T-cell (primary cell): Measurements from ENCODE around the gene DHX9. TPM values are rescaled to one million over a fixed set of nuclear protein-coding genes. Genes with fewer than 3 reads are reported as not detected.

ENCODE experiments used
- ATAC-seq, 4 experiments: fragments of 200-7000 bp in 3 of 4; fragments of 150-1000 bp in 1 of 4; cut with Tn5 transposase; replicated peaks in 1 of 4; 1 replicate in 3 of 4; 2 replicates in 1 of 4; pipeline ENCODE4 v1.10.0; 2021; ENCODE audit warnings: moderate library complexity in 3 of 4, mild to moderate bottlenecking in 2 of 4, moderate number of reproducible peaks in 1 of 4
- CTCF ChIA-PET, 2 donors: fragments of 300-600 bp; sonication (Branson Sonifier 250); formaldehyde crosslinking; loops; one replicate each; lab custom pipeline; 2022; ENCODE audit warnings: antibody characterized with exemption in 2 of 2; lab: Charles Lee
- POLR2A ChIA-PET, 2 donors: fragments of 300-600 bp; sonication (Branson Sonifier 250); formaldehyde crosslinking; loops; one replicate each; lab custom pipeline; 2022; ENCODE audit warnings: antibody characterized with exemption in 2 of 2; lab: Charles Lee
- DNase-seq, 35 experiments: peaks; one replicate each; pipeline versions ENCODE4 v3.0.0 to v3.0.0-alpha.2; 2013 to 2023
- H3K27ac ChIP-seq: one replicate; pipeline ENCODE4 v1.5.1; 2013; ENCODE audit warnings: low read length
- H3K27me3 ChIP-seq, 2 experiments: replicated peaks in 1 of 2; 1 replicate in 1 of 2; 2 replicates in 1 of 2; pipeline versions ENCODE4 v1.6.1 to v1.7.0; 2013; ENCODE audit warnings: low read length in 1 of 2, mixed read lengths in 1 of 2; ENCODE audit not compliant: control insufficient read depth in 2 of 2, insufficient read depth in 2 of 2; ENCODE audit errors: extremely low read depth in 1 of 2
- H3K36me3 ChIP-seq, 2 donors: 1 replicate in 1 of 2; 2 replicates in 1 of 2; pipeline versions ENCODE4 v1.6.1 to v1.7.0; 2013; ENCODE audit warnings: low read length in 1 of 2; ENCODE audit not compliant: control insufficient read depth in 2 of 2, insufficient read depth in 1 of 2; ENCODE audit errors: extremely low read depth in 1 of 2
- H3K4me1 ChIP-seq, 2 experiments: 1 replicate in 1 of 2; 2 replicates in 1 of 2; pipeline versions ENCODE4 v1.6.1 to v1.7.0; 2013; ENCODE audit warnings: low read length in 2 of 2, mixed read lengths in 1 of 2; ENCODE audit not compliant: insufficient read depth in 2 of 2, control insufficient read depth in 1 of 2; ENCODE audit errors: extremely low read depth in 1 of 2
- H3K4me3 ChIP-seq, 2 donors: 1 replicate in 1 of 2; 2 replicates in 1 of 2; pipeline versions ENCODE4 v1.5.1 to v1.7.0; 2013; ENCODE audit warnings: mild to moderate bottlenecking in 2 of 2, low read length in 1 of 2, moderate library complexity in 1 of 2; ENCODE audit not compliant: control insufficient read depth in 1 of 2; ENCODE audit errors: extremely low read depth in 1 of 2
- H3K9me3 ChIP-seq: 2 replicates; pipeline ENCODE4 v1.7.0; 2013
- H3K27ac Mint-ChIP-seq, 2 donors: one replicate each; pipeline ENCODE4 v1.8.0; 2020 to 2021; ENCODE audit warnings: mild to moderate bottlenecking in 2 of 2, mixed read lengths in 2 of 2
- H3K27me3 Mint-ChIP-seq, 2 donors: one replicate each; pipeline ENCODE4 v1.8.0; 2021 to 2022; ENCODE audit warnings: mixed read lengths in 2 of 2
- H3K36me3 Mint-ChIP-seq: one replicate; pipeline ENCODE4 v1.8.0; 2021; ENCODE audit warnings: mixed read lengths
- H3K4me1 Mint-ChIP-seq, 3 donors: one replicate each; pipeline ENCODE4 v1.8.0; 2020 to 2022; ENCODE audit warnings: mixed read lengths in 3 of 3, mild to moderate bottlenecking in 1 of 3
- H3K4me3 Mint-ChIP-seq, 3 donors: one replicate each; pipeline ENCODE4 v1.8.0; 2020 to 2022; ENCODE audit warnings: mild to moderate bottlenecking in 3 of 3, mixed read lengths in 3 of 3, moderate library complexity in 3 of 3
- H3K9me3 Mint-ChIP-seq, 3 donors: one replicate each; pipeline ENCODE4 v1.8.0; 2020 to 2022; ENCODE audit warnings: mixed read lengths in 3 of 3
- WGBS: methylation state at CpG from one replicate; pipeline ENCODE4 v1.1.5; 2013; ENCODE audit warnings: missing lambda C conversion rate; ENCODE audit not compliant: insufficient coverage; 5-methylcytosine and 5-hydroxymethylcytosine counted together
- total RNA-seq, 35 experiments: library from RNA in 6 of 35; stranded (reverse) in 6 of 35; fragments of 120-200 nt in 1 of 35; gene quantifications; one replicate each; pipeline versions ENCODE4 v1.2.1 to v1.2.4 and lab custom pipeline; 2013 to 2026

The DHX9 gene
- total RNA-seq, 5 donors from 2014 or later (not counting 1 experiment from before 2014, with no cell fraction given) = 180 to 264 (median 193) TPM

DNA sequence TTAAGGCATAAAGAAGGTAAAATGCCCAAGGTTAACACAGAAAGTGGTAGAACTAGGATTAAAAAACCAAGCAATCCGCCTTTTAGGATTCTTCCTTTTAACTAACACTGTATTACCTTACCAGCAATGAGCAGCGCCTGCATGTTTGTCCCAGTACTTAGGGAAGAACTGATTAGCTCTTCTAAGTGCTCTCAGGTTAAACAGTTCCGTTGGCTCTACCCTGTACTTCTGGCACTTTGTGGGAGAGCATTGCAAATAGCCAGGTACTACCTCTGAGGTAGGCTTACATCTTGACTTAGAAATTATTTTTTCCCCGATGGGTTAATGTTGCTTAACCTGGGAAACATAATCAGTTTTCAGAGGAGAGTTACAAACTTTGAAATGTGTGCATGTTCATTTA lies 21.5 kb downstream of the DHX9 start:
- Histone ChIP-seq H3K4me3 (no peak overlapping the region), H3K27me3 (no peaks in the 10 kb centered on the region), H3K9me3 (no peaks in the 10 kb centered on the region), H3K36me3 (peaks cover 5 to 97% of the 10 kb centered on the region in 2 donors), H3K27ac (no peak overlapping the region), H3K4me1 (no peaks in the 10 kb centered on the region)
- no peaks in the 10 kb centered on the region for H3K27me3 Mint-ChIP-seq
- ATAC-seq (no peak), DNase-seq (no peak)
- no peak overlapping the region for H3K4me3 Mint-ChIP-seq
- H3K4me1 Mint-ChIP-seq = peaks cover 10 to 23% (median 13%) of the 10 kb centered on the region in 3 donors
- ChIA-PET POLR2A (interaction anchor here in 1 of 2 donors (0.8 to 1.0 kb wide), 2 partner anchors 20 to 25 kb away, joined by 3 to 10 read pairs; no protein-coding TSS in a partner anchor), CTCF (no interaction called here)
- peak overlapping the region in 1 of 2 donors; percentile 11 for H3K27ac Mint-ChIP-seq
- 100% methylated on average over 1 of the region's 4 CpGs for WGBS
- no peaks in the 10 kb centered on the region for H3K9me3 Mint-ChIP-seq
- peaks cover 68% of the 10 kb centered on the region for H3K36me3 Mint-ChIP-seq

DNA sequence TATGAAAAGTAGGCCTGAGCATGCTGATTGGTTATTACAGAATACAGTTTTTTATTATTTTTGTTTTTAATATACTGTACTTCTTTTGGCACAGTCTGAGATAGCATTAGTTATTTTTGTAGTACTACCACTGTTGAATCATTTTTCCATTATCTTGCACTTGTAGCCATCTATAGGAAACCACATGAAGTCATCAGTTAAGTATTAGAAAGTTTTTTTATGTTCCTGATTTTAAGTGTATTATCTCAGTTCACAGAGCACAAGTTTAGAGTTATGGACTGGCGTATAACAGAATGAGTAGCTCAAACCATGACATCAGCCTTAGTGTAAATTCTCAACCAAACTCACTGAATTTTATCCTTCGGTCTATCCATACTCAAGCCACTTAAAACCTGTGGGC lies 22.8 kb downstream of the DHX9 start:
- Histone ChIP-seq H3K4me1 (no peaks in the 10 kb centered on the region), H3K4me3 (no peak overlapping the region), H3K9me3 (no peaks in the 10 kb centered on the region), H3K27ac (no peak overlapping the region), H3K36me3 (peaks cover under 1 to 94% of the 10 kb centered on the region in 2 donors), H3K27me3 (no peaks in the 10 kb centered on the region)
- H3K9me3 Mint-ChIP-seq = no peaks in the 10 kb centered on the region
- H3K27ac Mint-ChIP-seq = no peak overlapping the region
- no peaks in the 10 kb centered on the region for H3K27me3 Mint-ChIP-seq
- no CpG with 5 or more reads among the region's 2 CpGs for WGBS
- ATAC-seq (no peak), DNase-seq (no peak)
- POLR2A ChIA-PET = interaction anchor here (0.6 to 0.9 kb wide), 2 partner anchors 15 to 824 kb away, joined by 3 to 4 read pairs; no protein-coding TSS in a partner anchor
- H3K36me3 Mint-ChIP-seq = peaks cover 75% of the 10 kb centered on the region
- no peak overlapping the region for H3K4me3 Mint-ChIP-seq
- CTCF ChIA-PET = no interaction called here
- peaks cover 10 to 26% (median 15%) of the 10 kb centered on the region in 3 donors for H3K4me1 Mint-ChIP-seq

DNA sequence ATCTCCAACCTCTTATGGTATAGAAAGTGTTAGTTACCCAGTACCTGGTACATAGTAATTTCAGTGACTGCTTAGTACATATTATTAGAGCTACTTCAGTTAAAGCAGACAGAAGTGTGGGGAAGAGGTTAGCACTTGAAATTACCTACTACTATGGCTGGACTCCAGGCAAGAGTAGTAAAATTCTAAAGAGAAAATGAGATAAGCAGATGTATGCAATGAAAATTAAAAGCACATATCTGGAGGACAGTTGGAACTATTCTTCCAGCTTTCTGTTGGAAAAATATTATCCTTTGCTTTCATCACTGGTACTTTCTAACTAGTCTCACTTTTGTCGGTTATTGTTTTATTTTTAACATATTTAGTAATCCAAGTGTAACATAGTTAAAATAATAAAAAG lies 23.7 kb downstream of the DHX9 start:
- H3K36me3 Mint-ChIP-seq = peaks cover 73% of the 10 kb centered on the region
- H3K9me3 Mint-ChIP-seq = no peaks in the 10 kb centered on the region
- Histone ChIP-seq H3K9me3 (no peaks in the 10 kb centered on the region), H3K27me3 (no peaks in the 10 kb centered on the region), H3K27ac (no peak overlapping the region), H3K36me3 (peaks cover 0 to 95% of the 10 kb centered on the region in 2 donors), H3K4me1 (no peaks in the 10 kb centered on the region), H3K4me3 (no peak overlapping the region)
- no peak overlapping the region for H3K27ac Mint-ChIP-seq
- peaks cover 10 to 26% (median 15%) of the 10 kb centered on the region in 3 donors for H3K4me1 Mint-ChIP-seq
- no peak overlapping the region for H3K4me3 Mint-ChIP-seq
- DNase-seq (no peak), ATAC-seq (no peak)
- ChIA-PET CTCF (no interaction called here), POLR2A (interaction anchor here in 1 of 2 donors (1.0 kb wide), 1 partner anchor 16 kb away, joined by 3 read pairs; no protein-coding TSS in a partner anchor)
- H3K27me3 Mint-ChIP-seq = no peaks in the 10 kb centered on the region
- WGBS = no CpG with 5 or more reads among the region's 1 CpG

DNA sequence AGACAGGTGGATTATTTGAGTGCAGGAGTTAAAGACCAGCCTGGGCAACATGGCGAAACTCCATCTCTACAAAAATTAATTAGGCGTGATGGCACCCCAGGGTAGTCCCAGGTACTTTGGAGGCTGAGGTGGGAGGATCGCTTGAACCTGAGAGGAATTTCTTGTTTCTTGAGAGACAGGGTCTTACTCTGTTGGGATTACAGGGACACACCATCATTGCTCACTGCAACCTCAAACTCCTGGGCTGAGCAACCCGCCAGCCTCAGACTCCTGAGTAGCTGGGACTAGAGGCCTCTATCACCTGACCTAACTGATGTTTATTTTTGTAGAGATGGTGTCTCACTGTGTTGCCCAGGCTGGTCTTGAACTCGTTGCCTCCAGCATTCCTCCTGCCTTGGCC lies 24.8 kb downstream of the DHX9 start:
- Mint-ChIP-seq H3K4me1 (peaks cover 10 to 22% (median 15%) of the 10 kb centered on the region in 3 donors), H3K9me3 (no peaks in the 10 kb centered on the region), H3K4me3 (no peak overlapping the region), H3K36me3 (peaks cover 65% of the 10 kb centered on the region), H3K27ac (no peak overlapping the region), H3K27me3 (no peaks in the 10 kb centered on the region)
- 100% methylated on average over 1 of the region's 5 CpGs for WGBS
- Histone ChIP-seq H3K36me3 (peaks cover 0 to 94% of the 10 kb centered on the region in 2 donors), H3K4me3 (no peak overlapping the region), H3K27ac (no peak overlapping the region), H3K9me3 (no peaks in the 10 kb centered on the region), H3K27me3 (no peaks in the 10 kb centered on the region), H3K4me1 (no peaks in the 10 kb centered on the region)
- no peak for DNase-seq
- ChIA-PET CTCF (no interaction called here), POLR2A (interaction anchor here in 1 of 2 donors (1.0 kb wide), 1 partner anchor 9 kb away, joined by 3 read pairs; no protein-coding TSS in a partner anchor)
- peak in 1 of 4 experiments; percentile 16 for ATAC-seq

DNA sequence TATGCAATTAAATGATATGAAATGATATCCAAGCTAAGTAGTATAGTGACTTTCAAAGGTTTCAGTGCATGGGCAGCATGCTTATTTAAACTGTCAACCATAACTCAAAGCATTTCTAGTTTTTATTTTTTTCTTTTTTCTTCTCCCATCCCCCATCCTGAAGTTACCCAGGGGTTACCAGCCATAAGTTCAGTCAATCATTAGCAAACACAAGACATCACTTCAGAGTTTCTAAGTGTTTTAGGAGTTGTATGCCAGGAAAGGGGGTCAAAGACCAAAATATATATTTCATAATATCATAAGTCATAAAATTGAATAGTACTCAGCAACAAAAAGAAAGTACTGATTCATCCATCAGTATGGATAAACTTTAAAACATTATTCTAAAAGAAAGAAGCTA lies 28.7 kb downstream of the DHX9 start:
- Mint-ChIP-seq H3K4me3 (no peak overlapping the region), H3K4me1 (peaks cover 4 to 13% (median 11%) of the 10 kb centered on the region in 3 donors), H3K27me3 (no peaks in the 10 kb centered on the region), H3K9me3 (no peaks in the 10 kb centered on the region), H3K27ac (no peak overlapping the region), H3K36me3 (peaks cover 66% of the 10 kb centered on the region)
- no peaks in the 10 kb centered on the region for H3K27me3 ChIP-seq
- H3K36me3 ChIP-seq = peaks cover 0 to 86% of the 10 kb centered on the region in 2 donors
- POLR2A ChIA-PET = interaction anchor here (0.6 kb wide), 2 partner anchors 15 to 1846 kb away, joined by 4 to 5 read pairs; no protein-coding TSS in a partner anchor
- CTCF ChIA-PET = no interaction called here
- H3K4me3 ChIP-seq = no peak overlapping the region
- no peaks in the 10 kb centered on the region for H3K4me1 ChIP-seq
- no peak overlapping the region for H3K27ac ChIP-seq
- DNase-seq (no peak), ATAC-seq (no peak)
- no peaks in the 10 kb centered on the region for H3K9me3 ChIP-seq

DNA sequence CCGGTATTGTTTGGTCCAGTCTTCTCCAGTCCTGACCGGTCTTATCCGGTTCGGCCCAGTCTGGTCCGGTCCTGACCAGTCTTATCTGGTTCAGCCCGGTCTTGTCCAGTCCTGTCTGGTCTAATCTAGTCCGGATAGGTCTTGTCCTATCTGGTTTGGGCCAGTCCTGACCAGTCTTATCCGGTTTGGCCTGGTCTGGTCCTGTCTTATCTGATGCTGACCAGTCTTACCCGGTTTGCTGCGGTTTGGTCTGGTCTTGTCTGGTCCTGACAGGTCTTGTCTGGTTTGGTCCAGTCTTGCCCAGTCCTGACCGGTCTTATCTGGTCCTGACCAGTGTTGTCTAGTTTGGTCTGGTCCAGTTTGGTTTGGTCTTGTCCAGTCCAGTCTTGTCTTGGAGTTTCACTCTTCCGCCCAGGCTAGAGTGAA lies 30.1 kb downstream of the DHX9 start:
- no peak overlapping the region for H3K4me3 ChIP-seq
- H3K27ac Mint-ChIP-seq = peak overlapping the region in 1 of 2 donors; percentile 23
- H3K9me3 ChIP-seq = no peaks in the 10 kb centered on the region
- WGBS = 98% methylated on average over 12 of the region's 12 CpGs
- no peaks in the 10 kb centered on the region for H3K27me3 Mint-ChIP-seq
- peaks cover 0 to 87% of the 10 kb centered on the region in 2 donors for H3K36me3 ChIP-seq
- H3K4me1 Mint-ChIP-seq = peaks cover 8 to 22% (median 13%) of the 10 kb centered on the region in 3 donors
- DNase-seq (peak in 1 of 35 experiments; percentile 15), ATAC-seq (peak in 1 of 4 experiments; percentile 21)
- CTCF ChIA-PET = no interaction called here
- H3K4me1 ChIP-seq = no peaks in the 10 kb centered on the region
- H3K36me3 Mint-ChIP-seq = peaks cover 77% of the 10 kb centered on the region
- POLR2A ChIA-PET = no interaction called here
- no peaks in the 10 kb centered on the region for H3K27me3 ChIP-seq
- H3K4me3 Mint-ChIP-seq = no peak overlapping the region
- H3K27ac ChIP-seq = no peak overlapping the region
- no peaks in the 10 kb centered on the region for H3K9me3 Mint-ChIP-seq
